Adrenal gland (tissue), 12 donors: Measurements from ENCODE around the gene CSAG1. TPM values are rescaled to one million over a fixed set of nuclear protein-coding genes. Genes with fewer than 3 reads are reported as not detected.

Experiments
- polyA plus RNA-seq, 3 donors: library from polyadenylated mRNA; stranded (reverse); fragments of 200-250 nt in 2 of 3; fragments of 350-450 nt in 1 of 3; fragmentation: Illumina TruSeq in 1 of 3; extraction: RNeasy Lipid Tissue Mini Kit (QIAGEN cat#74804) in 1 of 3; gene quantifications; one replicate each; pipeline ENCODE4 v1.2.3, GENCODE V29; 2013 to 2014
- total RNA-seq, 9 donors: library from RNA; depleted of rRNA in 4 of 9; stranded (reverse); fragments of >200 nt in 4 of 9; fragments of 120-200 nt in 1 of 9; fragmentation: NEBNext Ultra II Directional in 1 of 9; extraction: Animal tissue kit (Norgen Biotek cat#: 25700) in 1 of 9; gene quantifications; one replicate each; pipeline versions ENCODE4 v1.1.0 to v1.2.4, GENCODE V29; 2013 to 2023
- donor health status: healthy with polysubstance abuse.
- donor health status: Bipolar disorder and iron deficiency.
- donor health status: DM: yes; HTN: yes; CAD: no.
- donor health status: DM: no; HTN: no; CAD: no.
- donor health status: DM: no; HTN: no; CAD: no.
- donor health status: DM: yes; HTN: yes; CAD: no.

CSAG1 gene
- total and polyA plus RNA-seq, 12 donors: not detected

Other genes with a start within 250 kb of the CSAG1 start
- gene GABRQ, start 95.8 kb downstream of the CSAG1 start, total RNA-seq: 1 to 10 TPM in 1 of 9 donors, under 1 TPM in 4, not detected in 4; 0.11 to 3.3 (median 0.51) TPM
- 1 to 10 TPM in 1 of 3 donors, under 1 TPM in 2; 0.57 to 4.1 (median 0.97) TPM for gene GABRQ, start 95.8 kb downstream of the CSAG1 start, polyA plus RNA-seq
- under 1 TPM in 2 of 9 donors, not detected in 7; 0.29 to 0.57 TPM for gene MAGEA3, start 34.9 kb downstream of the CSAG1 start, total RNA-seq
- not detected for gene MAGEA3, start 34.9 kb downstream of the CSAG1 start, polyA plus RNA-seq
- gene CSAG2, start 24.4 kb downstream of the CSAG1 start, total RNA-seq: not detected
- not detected for gene CSAG2, start 24.4 kb downstream of the CSAG1 start, polyA plus RNA-seq
- gene MAGEA2B, start 19.1 kb downstream of the CSAG1 start, total RNA-seq: not detected
- gene MAGEA2B, start 19.1 kb downstream of the CSAG1 start, polyA plus RNA-seq: not detected
- gene MAGEA12, start within 50 bp of the CSAG1 start, total RNA-seq: not detected
- not detected for gene MAGEA12, start within 50 bp of the CSAG1 start, polyA plus RNA-seq
- gene MAGEA2, start 20.1 kb upstream of the CSAG1 start, total RNA-seq: not detected
- gene MAGEA2, start 20.1 kb upstream of the CSAG1 start, polyA plus RNA-seq: not detected
- not detected for gene CSAG3, start 25.5 kb upstream of the CSAG1 start, total RNA-seq
- not detected for gene CSAG3, start 25.5 kb upstream of the CSAG1 start, polyA plus RNA-seq
- gene MAGEA6, start 36.0 kb upstream of the CSAG1 start, total RNA-seq: under 1 TPM in 1 of 9 donors, not detected in 8; 0.31 TPM
- not detected for gene MAGEA6, start 36.0 kb upstream of the CSAG1 start, polyA plus RNA-seq
- gene CETN2, start 97.0 kb upstream of the CSAG1 start, total RNA-seq: 10 to 100 TPM; 26.8 to 89.9 (median 34.0) TPM
- 100 to 1,000 TPM in 1 of 3 donors, 10 to 100 TPM in 2; 33.2 to 170 (median 56.2) TPM for gene CETN2, start 97.0 kb upstream of the CSAG1 start, polyA plus RNA-seq
- 100 to 1,000 TPM in 2 of 9 donors, 10 to 100 TPM in 7; 12.9 to 215 (median 25.0) TPM for gene NSDHL, start 97.3 kb upstream of the CSAG1 start, total RNA-seq
- 100 to 1,000 TPM in 1 of 3 donors, 10 to 100 TPM in 1, 1 to 10 TPM in 1; 7.1 to 228 (median 21.8) TPM for gene NSDHL, start 97.3 kb upstream of the CSAG1 start, polyA plus RNA-seq
- gene ZNF185, start 164.3 kb upstream of the CSAG1 start, total RNA-seq: 100 to 1,000 TPM in 1 of 9 donors, 10 to 100 TPM in 3, 1 to 10 TPM in 5; 1.4 to 303 (median 10.0) TPM
- gene ZNF185, start 164.3 kb upstream of the CSAG1 start, polyA plus RNA-seq: 100 to 1,000 TPM in 1 of 3 donors, 1 to 10 TPM in 2; 4.3 to 165 (median 4.8) TPM